Kidney (tissue), 14 donors: ENCODE measurements around the gene CDH11. TPM values are rescaled to one million over a fixed set of nuclear protein-coding genes. Genes with fewer than 3 reads are reported as not detected.

Experiments used
- DNase-seq, 5 donors: peaks; one replicate each; pipeline ENCODE4 v3.0.0-alpha.2; 2013 to 2020
- FAIRE-seq: peaks from 2 replicates; lab custom pipeline; 2012; peaks lifted over from hg19 to GRCh38; lab: Jason Lieb, UNC
- H3K27ac ChIP-seq, 2 donors: one replicate each; pipeline ENCODE4 v1.7.0; 2013; ENCODE audit warnings: low read depth in 2 of 2, low read length in 2 of 2, inconsistent platforms in 1 of 2
- H3K27me3 ChIP-seq: one replicate; pipeline ENCODE4 v1.7.1; 2013; ENCODE audit warnings: low read length, inconsistent platforms; ENCODE audit not compliant: control insufficient read depth, insufficient read depth
- H3K36me3 ChIP-seq, 3 donors: one replicate each; pipeline versions ENCODE4 v1.7.0 to v1.7.1; 2013; ENCODE audit warnings: low read length in 3 of 3, control low read depth in 1 of 3, inconsistent platforms in 1 of 3; ENCODE audit not compliant: insufficient read depth in 3 of 3, control insufficient read depth in 2 of 3
- H3K4me1 ChIP-seq, 3 donors: one replicate each; pipeline versions ENCODE4 v1.7.0 to v1.7.1; 2013; ENCODE audit warnings: low read length in 3 of 3, inconsistent platforms in 1 of 3, low read depth in 1 of 3; ENCODE audit not compliant: control insufficient read depth in 2 of 3, insufficient read depth in 2 of 3
- H3K4me3 ChIP-seq, 3 donors: one replicate each; pipeline versions ENCODE4 v1.7.0 to v1.8.1; 2013; ENCODE audit warnings: low read length in 3 of 3, control low read depth in 1 of 3, inconsistent platforms in 1 of 3
- H3K9ac ChIP-seq, 3 donors: one replicate each; pipeline versions ENCODE4 v1.7.0 to v1.7.1; 2013; ENCODE audit warnings: low read length in 3 of 3, control low read depth in 1 of 3, inconsistent platforms in 1 of 3
- H3K9me3 ChIP-seq, 3 donors: one replicate each; pipeline versions ENCODE4 v1.7.0 to v1.7.1; 2013; ENCODE audit warnings: low read length in 3 of 3, control low read depth in 1 of 3, inconsistent platforms in 1 of 3; ENCODE audit not compliant: control insufficient read depth in 2 of 3, insufficient read depth in 1 of 3
- CTCF ChIP-seq: IDR thresholded peaks from 3 replicates; pipeline ENCODE4 v1.5.1; 2012; ENCODE audit warnings: mild to moderate bottlenecking, moderate library complexity, borderline replicate concordance; ENCODE audit not compliant: insufficient read depth; ENCODE audit errors: extremely low read depth
- intact Hi-C: fragments of 100-400 bp; cut with DNase I; formaldehyde crosslinking; loops from one replicate; pipeline ENCODE4 v1.11.1; 2022
- polyA plus RNA-seq: library from polyadenylated mRNA; stranded (reverse); fragments of 350-450 nt; fragmentation: Illumina TruSeq; extraction: RNeasy Lipid Tissue Mini Kit (QIAGEN cat#74804); gene quantifications from one replicate; pipeline ENCODE4 v1.2.3, GENCODE V29; 2014; ENCODE audit warnings: low read depth, low replicate concordance; ENCODE audit not compliant: insufficient read depth
- total RNA-seq: library from RNA; stranded (reverse); fragmentation: NEBNext Ultra II Directional; extraction: Animal tissue kit (Norgen Biotek cat#: 25700); gene quantifications from one replicate; pipeline ENCODE4 v1.2.1, GENCODE V29; 2021
- donor health status: control.
- donor health status: control.
- donor health status: control.
- donor health status: control.
- donor health status: control.
- donor health status: DM: yes; HTN: yes; CAD: no.
- donor health status: Normal renal cell carcinoma (clear cell type).

CDH11 gene
- total and polyA plus RNA-seq, 2 donors from 2014 or later = 3.0 to 44.9 TPM

DNA sequence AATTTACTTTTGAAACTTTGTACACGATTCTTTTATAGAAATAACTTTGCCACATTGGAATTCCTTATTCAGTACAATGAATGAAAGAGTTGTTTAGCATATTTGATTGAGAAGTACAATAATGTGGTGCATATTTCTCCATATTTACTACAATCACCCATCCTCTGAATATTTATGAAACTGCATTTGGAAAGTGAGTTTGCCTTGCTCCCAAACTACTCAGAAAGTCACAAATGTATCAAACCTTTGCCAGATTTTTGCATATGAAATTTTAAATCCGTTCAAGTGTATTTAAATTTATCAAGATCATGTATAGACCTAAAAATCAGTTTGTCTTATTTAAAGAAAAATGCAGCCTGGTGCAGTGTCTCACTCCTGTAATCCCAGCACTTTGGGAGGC is 148.7 kb downstream of the CDH11 start:
- Histone ChIP-seq H3K36me3 (peaks cover 0 to 5% (median 0%) of the 10 kb centered on the region in 3 donors), H3K4me3 (no peak overlapping the region), H3K9ac (no peak overlapping the region), H3K4me1 (no peaks in the 10 kb centered on the region), H3K9me3 (no peaks in the 10 kb centered on the region), H3K27me3 (no peaks in the 10 kb centered on the region), H3K27ac (no peak overlapping the region)
- DNase-seq (no peak), FAIRE-seq (no peak)
- intact Hi-C loops = no loop called here
- TF ChIP-seq CTCF = no peak

DNA sequence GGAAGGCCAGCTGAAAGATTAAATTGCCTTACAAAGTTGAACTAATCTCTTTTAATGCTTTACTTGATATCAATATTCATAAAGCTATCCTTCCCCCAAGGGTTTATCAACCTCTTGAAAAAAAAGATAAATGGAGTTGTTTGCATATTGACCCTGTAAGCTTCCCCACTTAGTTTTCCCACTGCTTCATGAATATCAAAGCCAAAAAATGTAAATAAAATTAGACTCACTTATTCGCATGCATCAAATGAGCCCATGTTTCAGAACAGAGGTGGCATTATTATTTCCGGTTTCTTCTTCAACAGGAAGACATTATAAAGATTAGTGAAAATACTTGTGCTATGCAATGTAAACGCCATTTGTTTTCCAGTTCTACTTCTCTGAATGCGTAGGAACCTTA is 150.7 kb downstream of the CDH11 start:
- intact Hi-C loops = no loop called here

DNA sequence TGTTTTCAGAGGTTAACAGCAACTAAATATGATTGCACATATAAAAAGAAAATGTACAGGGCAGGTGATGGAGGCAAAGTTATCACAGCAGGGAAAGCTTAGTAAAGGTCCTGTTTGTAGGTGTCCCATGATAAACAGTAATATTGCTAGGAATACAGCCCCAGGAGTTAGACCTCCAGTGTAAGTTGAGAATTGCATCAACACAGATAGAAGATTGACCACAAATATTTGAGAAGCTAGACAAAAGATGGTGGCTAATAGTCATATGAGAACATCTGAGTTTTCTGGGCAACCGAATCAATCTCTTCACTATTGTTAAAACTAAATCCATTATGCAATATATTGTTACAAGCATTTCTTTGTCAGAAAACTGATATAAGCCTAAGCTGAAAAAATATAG is 152.6 kb downstream of the CDH11 start:
- Histone ChIP-seq H3K4me3 (no peak overlapping the region), H3K36me3 (peaks cover 0 to 5% (median 0%) of the 10 kb centered on the region in 3 donors), H3K27ac (no peak overlapping the region), H3K4me1 (no peaks in the 10 kb centered on the region), H3K9ac (no peak overlapping the region), H3K9me3 (no peaks in the 10 kb centered on the region), H3K27me3 (no peaks in the 10 kb centered on the region)
- intact Hi-C loops = no loop called here
- TF ChIP-seq CTCF = no peak
- DNase-seq (no peak), FAIRE-seq (no peak)

More for the DNA sequence above, 150.7 kb downstream of the CDH11 start:
- H3K9me3 ChIP-seq = no peaks in the 10 kb centered on the region
- no peak for DNase-seq
- no peak overlapping the region for H3K27ac ChIP-seq
- no peak for TF ChIP-seq CTCF
- H3K4me1 ChIP-seq = no peaks in the 10 kb centered on the region
- peaks cover 0 to 5% (median 0%) of the 10 kb centered on the region in 3 donors for H3K36me3 ChIP-seq
- H3K4me3 ChIP-seq = no peak overlapping the region
- H3K9ac ChIP-seq = no peak overlapping the region
- no peak for FAIRE-seq
- no peaks in the 10 kb centered on the region for H3K27me3 ChIP-seq

DNA sequence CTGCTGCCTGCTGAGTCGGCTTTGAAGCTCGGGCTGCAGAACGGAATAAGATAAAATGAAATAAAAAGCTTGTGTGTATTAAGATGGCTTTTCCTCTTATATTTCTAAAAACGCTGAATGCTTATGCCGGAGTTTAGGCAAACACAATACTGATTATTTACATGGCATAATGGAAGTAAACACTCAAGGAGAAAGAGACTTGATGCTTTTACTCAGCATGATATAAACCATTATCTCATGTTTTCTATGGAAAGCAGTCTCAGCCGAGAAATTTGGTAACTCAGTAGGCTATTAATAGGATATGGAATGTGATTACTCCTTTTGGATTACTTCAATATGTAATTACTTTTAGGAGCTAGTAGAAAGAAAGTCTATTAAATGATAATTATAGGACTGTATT is 153.3 kb downstream of the CDH11 start:
- H3K27ac ChIP-seq = no peak overlapping the region
- no peaks in the 10 kb centered on the region for H3K9me3 ChIP-seq
- no peak overlapping the region for H3K9ac ChIP-seq
- FAIRE-seq (no peak), DNase-seq (no peak)
- no peak for TF ChIP-seq CTCF
- no peaks in the 10 kb centered on the region for H3K27me3 ChIP-seq
- no peak overlapping the region for H3K4me3 ChIP-seq
- intact Hi-C loops = no loop called here
- peaks cover 0 to 5% (median 0%) of the 10 kb centered on the region in 3 donors for H3K36me3 ChIP-seq
- no peaks in the 10 kb centered on the region for H3K4me1 ChIP-seq
